Measurements from ENCODE around the gene RASA3. TPM values are rescaled to one million over a fixed set of nuclear protein-coding genes. Genes with fewer than 3 reads are reported as not detected.
A peak's percentile ranks its signal among the peaks of the same experiment; 100 is the strongest.

Gene RASA3
- total RNA-seq, 1 donor from 2014 or later, result 2.6 TPM

DNA sequence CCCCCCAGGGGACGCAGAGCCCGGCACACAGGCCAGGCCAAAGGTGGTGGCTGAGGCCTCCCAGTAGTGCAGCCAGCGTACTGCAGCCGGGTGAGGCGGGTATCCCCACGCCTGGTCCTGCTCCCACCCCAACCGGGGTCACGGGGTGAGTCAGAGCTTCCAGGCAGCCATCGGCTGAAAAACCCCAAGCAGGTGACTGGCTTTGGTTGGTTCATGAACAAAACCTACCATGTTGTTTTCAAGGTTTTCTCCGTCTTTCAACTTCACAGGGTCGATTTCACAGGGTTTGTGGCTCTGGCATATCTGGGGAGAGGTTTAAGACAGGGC is 116.5 kb downstream of the RASA3 start:
- no peak for DNase-seq (ENCODE audit: low read depth)
- Histone ChIP-seq H3K4me3 (ENCODE audit: low read depth, low read length) (no peak overlapping the region), H3K27me3 (ENCODE audit: control insufficient read depth, insufficient read depth, low read length) (no peaks in the 10 kb centered on the region), H3K36me3 (ENCODE audit: control insufficient read depth, insufficient read depth, low read length) (no peaks in the 10 kb centered on the region)
- FAIRE-seq, result no peak
- TF ChIP-seq, protein P1, sequence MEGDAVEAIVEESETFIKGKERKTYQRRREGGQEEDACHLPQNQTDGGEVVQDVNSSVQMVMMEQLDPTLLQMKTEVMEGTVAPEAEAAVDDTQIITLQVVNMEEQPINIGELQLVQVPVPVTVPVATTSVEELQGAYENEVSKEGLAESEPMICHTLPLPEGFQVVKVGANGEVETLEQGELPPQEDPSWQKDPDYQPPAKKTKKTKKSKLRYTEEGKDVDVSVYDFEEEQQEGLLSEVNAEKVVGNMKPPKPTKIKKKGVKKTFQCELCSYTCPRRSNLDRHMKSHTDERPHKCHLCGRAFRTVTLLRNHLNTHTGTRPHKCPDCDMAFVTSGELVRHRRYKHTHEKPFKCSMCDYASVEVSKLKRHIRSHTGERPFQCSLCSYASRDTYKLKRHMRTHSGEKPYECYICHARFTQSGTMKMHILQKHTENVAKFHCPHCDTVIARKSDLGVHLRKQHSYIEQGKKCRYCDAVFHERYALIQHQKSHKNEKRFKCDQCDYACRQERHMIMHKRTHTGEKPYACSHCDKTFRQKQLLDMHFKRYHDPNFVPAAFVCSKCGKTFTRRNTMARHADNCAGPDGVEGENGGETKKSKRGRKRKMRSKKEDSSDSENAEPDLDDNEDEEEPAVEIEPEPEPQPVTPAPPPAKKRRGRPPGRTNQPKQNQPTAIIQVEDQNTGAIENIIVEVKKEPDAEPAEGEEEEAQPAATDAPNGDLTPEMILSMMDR (IDR thresholded peaks at IDR 0.05; ENCODE audit: insufficient read depth, low read length, severe bottlenecking), result no peak

- Histone ChIP-seq H3K36me3 (ENCODE audit: control insufficient read depth, insufficient read depth, low read length) (no peaks in the 10 kb centered on the region), H3K27me3 (ENCODE audit: control insufficient read depth, insufficient read depth, low read length) (no peaks in the 10 kb centered on the region), H3K4me3 (ENCODE audit: low read depth, low read length) (no peak overlapping the region)
- TF ChIP-seq, protein P1 (IDR thresholded peaks at IDR 0.05; ENCODE audit: insufficient read depth, low read length, severe bottlenecking), result no peak
- FAIRE-seq, result peak; percentile 40
- DNase-seq (ENCODE audit: low read depth), result peak; percentile 10
Measured at GRCh38 chr13:114015111-114015968, 117.1 kb downstream of the RASA3 start.

- Histone ChIP-seq H3K4me3 (ENCODE audit: low read depth, low read length) (no peak overlapping the region), H3K27me3 (ENCODE audit: control insufficient read depth, insufficient read depth, low read length) (no peaks in the 10 kb centered on the region), H3K36me3 (ENCODE audit: control insufficient read depth, insufficient read depth, low read length) (no peaks in the 10 kb centered on the region)
- TF ChIP-seq, protein P1 (IDR thresholded peaks at IDR 0.05; ENCODE audit: insufficient read depth, low read length, severe bottlenecking), result no peak
- no peak for DNase-seq (ENCODE audit: low read depth)
- FAIRE-seq, result no peak
Measured at GRCh38 chr13:114013952-114014629, 118.3 kb downstream of the RASA3 start.

GRCh38 chr13:114013336-114013735 is 119.1 kb downstream of the RASA3 start:
- no peaks in the 10 kb centered on the region for H3K27me3 ChIP-seq (ENCODE audit: control insufficient read depth, insufficient read depth, low read length)
- TF ChIP-seq, protein P1 (IDR thresholded peaks at IDR 0.05; ENCODE audit: insufficient read depth, low read length, severe bottlenecking), result no peak
- H3K4me3 ChIP-seq (ENCODE audit: low read depth, low read length), result no peak overlapping the region
- no peak for FAIRE-seq
- H3K36me3 ChIP-seq (ENCODE audit: control insufficient read depth, insufficient read depth, low read length), result no peaks in the 10 kb centered on the region
- DNase-seq (ENCODE audit: low read depth), result no peak

DNA sequence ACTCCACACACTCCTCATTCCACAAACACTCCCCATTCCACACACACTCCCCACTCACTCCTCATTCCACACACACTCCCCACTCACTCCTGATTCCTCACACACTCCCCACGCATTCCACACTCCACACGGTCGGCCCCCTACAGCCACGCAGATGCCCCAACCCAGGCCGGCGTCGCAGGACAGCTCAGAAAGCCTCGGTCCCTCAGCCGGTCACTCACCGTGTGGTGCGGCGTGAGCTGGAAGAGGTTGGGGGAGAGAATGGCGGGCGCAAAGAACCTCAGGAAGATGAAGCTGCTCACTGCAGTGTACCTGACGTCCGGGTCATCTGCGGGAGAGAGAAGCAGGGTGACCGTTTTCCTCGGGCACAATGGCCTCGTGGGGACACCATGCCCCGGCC is 119.5 kb downstream of the RASA3 start:
- FAIRE-seq, result no peak
- Histone ChIP-seq H3K27me3 (ENCODE audit: control insufficient read depth, insufficient read depth, low read length) (no peaks in the 10 kb centered on the region), H3K36me3 (ENCODE audit: control insufficient read depth, insufficient read depth, low read length) (no peaks in the 10 kb centered on the region), H3K4me3 (ENCODE audit: low read depth, low read length) (no peak overlapping the region)
- DNase-seq (ENCODE audit: low read depth), result no peak
- TF ChIP-seq, protein P1 (IDR thresholded peaks at IDR 0.05; ENCODE audit: insufficient read depth, low read length, severe bottlenecking), result no peak

Measured in bronchial epithelial cell (primary cell).